AG04450 (cell line): ENCODE measurements around the gene KRTAP4-8. TPM values are rescaled to one million over a fixed set of nuclear protein-coding genes. Genes with fewer than 3 reads are reported as not detected.
"Not testable (repeated sequence)": the region's sequence is repeated elsewhere in the genome, so short reads cannot be mapped to it uniquely, and the experiment has no call there.

ENCODE experiments used
- CTCF ChIA-PET: fragments of 300-600, 350-600 bp; formaldehyde crosslinking; extraction: SDS; loops from one replicate; lab custom pipeline; 2022; ENCODE audit warnings: antibody characterized with exemption, inconsistent platforms; lab: Charles Lee
- POLR2A ChIA-PET: fragments of 350-600 bp; formaldehyde crosslinking; extraction: SDS; loops from one replicate; lab custom pipeline; 2021; ENCODE audit warnings: antibody characterized with exemption, inconsistent platforms; lab: Yijun Ruan, JAX
- DNase-seq: peaks from one replicate; pipeline ENCODE4 v3.0.0-alpha.2; 2011; ENCODE audit warnings: low read depth, low spot score
- H3K27ac ChIP-seq: one replicate; pipeline ENCODE4 v1.5.1; 2012; ENCODE audit warnings: low read depth, low read length, control low read depth
- H3K27me3 ChIP-seq: one replicate; pipeline ENCODE4 v1.6.0; 2012; ENCODE audit warnings: low read length; ENCODE audit not compliant: control insufficient read depth, insufficient read depth
- H3K4me3 ChIP-seq: 2 replicates; pipeline ENCODE4 v1.5.1; 2011; ENCODE audit warnings: mild to moderate bottlenecking, low read depth, low read length, control low read depth
- H3K9me3 ChIP-seq: 2 replicates; pipeline ENCODE4 v1.5.1; 2012; ENCODE audit warnings: low read length; ENCODE audit not compliant: control insufficient read depth, insufficient read depth
- polyA plus RNA-seq: library from polyadenylated mRNA; depleted of rRNA; stranded (reverse); fragments of >200 nt; gene quantifications from 2 replicates; pipeline ENCODE4 v1.2.3, GENCODE V29; 2011
- TF ChIP-seq, protein P1 (sequence below): IDR thresholded peaks from 2 replicates; pipeline ENCODE4 v1.5.1; 2011; ENCODE audit warnings: low read depth, low read length, control low read depth, inconsistent platforms

KRTAP4-8 gene
- polyA plus RNA-seq, 1 experiment: not detected

DNA sequence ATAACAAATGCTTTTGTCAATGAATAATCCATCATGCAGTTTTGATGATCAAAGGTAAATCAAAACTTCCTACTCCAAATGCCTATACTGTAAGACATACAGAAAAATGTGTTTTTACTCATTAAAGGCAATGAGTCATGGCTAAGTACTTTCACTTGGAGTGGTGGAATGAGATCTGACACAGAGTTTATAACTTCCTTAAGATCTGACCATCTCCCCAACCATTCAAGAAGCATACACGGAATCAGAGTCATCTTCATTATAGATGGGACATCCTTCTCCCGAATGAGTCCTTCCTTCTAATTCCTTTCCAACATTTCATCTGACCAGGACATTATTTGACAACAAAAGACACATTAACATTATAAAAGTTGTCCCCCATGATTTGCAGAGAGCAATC, 14.5 kb downstream of the KRTAP4-8 start:
- POLR2A ChIA-PET, H3K9me3 ChIP-seq, CTCF ChIA-PET, H3K4me3 ChIP-seq, H3K27me3 ChIP-seq, DNase-seq, H3K27ac ChIP-seq: not testable (repeated sequence)

DNA sequence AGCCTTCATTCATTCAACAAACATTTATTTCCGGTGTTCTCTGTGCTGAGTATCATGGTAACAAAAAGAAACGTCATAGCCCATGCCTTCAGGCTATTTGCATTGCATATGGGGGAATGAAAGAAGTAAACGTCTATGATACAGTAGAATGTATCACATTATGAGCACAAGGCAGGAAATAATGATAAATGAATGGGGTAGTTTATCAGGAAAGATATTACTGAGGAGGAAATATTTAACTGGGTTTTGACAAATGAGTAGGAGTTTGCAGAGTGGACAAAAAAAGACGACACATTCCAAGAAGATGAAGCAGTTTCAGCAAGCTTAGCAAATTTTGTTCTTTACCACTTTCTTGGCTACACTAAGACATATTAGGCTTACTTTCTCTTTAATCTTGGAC, 15.3 kb downstream of the KRTAP4-8 start:
- H3K27ac ChIP-seq: no peak overlapping the region
- CTCF ChIA-PET: no interaction called here
- POLR2A ChIA-PET: no interaction called here
- DNase-seq: no peak
- TF ChIP-seq, protein P1, sequence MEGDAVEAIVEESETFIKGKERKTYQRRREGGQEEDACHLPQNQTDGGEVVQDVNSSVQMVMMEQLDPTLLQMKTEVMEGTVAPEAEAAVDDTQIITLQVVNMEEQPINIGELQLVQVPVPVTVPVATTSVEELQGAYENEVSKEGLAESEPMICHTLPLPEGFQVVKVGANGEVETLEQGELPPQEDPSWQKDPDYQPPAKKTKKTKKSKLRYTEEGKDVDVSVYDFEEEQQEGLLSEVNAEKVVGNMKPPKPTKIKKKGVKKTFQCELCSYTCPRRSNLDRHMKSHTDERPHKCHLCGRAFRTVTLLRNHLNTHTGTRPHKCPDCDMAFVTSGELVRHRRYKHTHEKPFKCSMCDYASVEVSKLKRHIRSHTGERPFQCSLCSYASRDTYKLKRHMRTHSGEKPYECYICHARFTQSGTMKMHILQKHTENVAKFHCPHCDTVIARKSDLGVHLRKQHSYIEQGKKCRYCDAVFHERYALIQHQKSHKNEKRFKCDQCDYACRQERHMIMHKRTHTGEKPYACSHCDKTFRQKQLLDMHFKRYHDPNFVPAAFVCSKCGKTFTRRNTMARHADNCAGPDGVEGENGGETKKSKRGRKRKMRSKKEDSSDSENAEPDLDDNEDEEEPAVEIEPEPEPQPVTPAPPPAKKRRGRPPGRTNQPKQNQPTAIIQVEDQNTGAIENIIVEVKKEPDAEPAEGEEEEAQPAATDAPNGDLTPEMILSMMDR: no peak
- no peak overlapping the region for H3K4me3 ChIP-seq
- no peaks in the 10 kb centered on the region for H3K9me3 ChIP-seq
- H3K27me3 ChIP-seq: no peaks in the 10 kb centered on the region

GRCh38 chr17:41076788-41077187, 21.2 kb downstream of the KRTAP4-8 start:
- no peaks in the 10 kb centered on the region for H3K27me3 ChIP-seq

GRCh38 chr17:41073676-41074075, 24.3 kb downstream of the KRTAP4-8 start:
- no peaks in the 10 kb centered on the region for H3K9me3 ChIP-seq
- no peak overlapping the region for H3K27ac ChIP-seq
- TF ChIP-seq, protein P1: no peak
- no peaks in the 10 kb centered on the region for H3K27me3 ChIP-seq
- ChIA-PET CTCF (no interaction called here), POLR2A (no interaction called here)
- no peak for DNase-seq
- H3K4me3 ChIP-seq: no peak overlapping the region

More at GRCh38 chr17:41076788-41077187, 21.2 kb downstream of the KRTAP4-8 start:
- DNase-seq: no peak
- TF ChIP-seq, protein P1: no peak
- ChIA-PET POLR2A (no interaction called here), CTCF (no interaction called here)
- H3K27ac ChIP-seq: no peak overlapping the region
- H3K9me3 ChIP-seq: no peaks in the 10 kb centered on the region
- no peak overlapping the region for H3K4me3 ChIP-seq

- POLR2A ChIA-PET: no interaction called here
- Histone ChIP-seq H3K27ac (no peak overlapping the region), H3K9me3 (no peaks in the 10 kb centered on the region), H3K27me3 (no peaks in the 10 kb centered on the region), H3K4me3 (no peak overlapping the region)
- CTCF ChIA-PET: no interaction called here
- TF ChIP-seq, protein P1: no peak
- no peak for DNase-seq
Observed at GRCh38 chr17:41071606-41072360, 26.2 kb downstream of the KRTAP4-8 start.
